Gastrocnemius medialis (tissue), 4 donors: Measurements from ENCODE around the gene ENAH. TPM values are rescaled to one million over a fixed set of nuclear protein-coding genes. Genes with fewer than 3 reads are reported as not detected.
A peak's percentile ranks its signal among the peaks of the same experiment; 100 is the strongest.
"Not testable (repeated sequence)": the region's sequence is repeated elsewhere in the genome, so short reads cannot be mapped to it uniquely, and the experiment has no call there.

Source experiments
- ATAC-seq, 2 donors: fragments of 150-250 bp; one replicate each; pipeline ENCODE4 v1.9.1; 2016
- DNase-seq, 2 donors: peaks; one replicate each; pipeline ENCODE4 v3.0.0-alpha.2; 2019
- H3K27ac ChIP-seq, 4 donors: fragments of 200-600 bp; sonication (generic); 1 replicate in 1 of 4; 2 replicates in 3 of 4; pipeline ENCODE4 v1.5.1; 2016 to 2018; ENCODE audit warnings: mild to moderate bottlenecking in 2 of 4, moderate library complexity in 1 of 4
- H3K27me3 ChIP-seq, 3 donors: fragments of 200-600 bp; sonication (generic) in 2 of 3; 1 replicate in 1 of 3; 2 replicates in 2 of 3; pipeline versions ENCODE4 v1.5.1 to v1.6.0; 2016 to 2019; ENCODE audit warnings: mild to moderate bottlenecking in 1 of 3, moderate library complexity in 1 of 3
- H3K36me3 ChIP-seq, 2 donors: fragments of 200-600 bp; sonication (generic) in 1 of 2; one replicate each; pipeline ENCODE4 v1.5.1; 2017 to 2018
- H3K4me1 ChIP-seq, 2 donors: fragments of 200-600 bp; sonication (generic) in 1 of 2; one replicate each; pipeline ENCODE4 v1.5.1; 2016 to 2017; ENCODE audit warnings: mild to moderate bottlenecking in 2 of 2
- H3K4me3 ChIP-seq, 4 donors: fragments of 200-600 bp; sonication (generic) in 3 of 4; 1 replicate in 1 of 4; 2 replicates in 3 of 4; pipeline ENCODE4 v1.5.1; 2016 to 2019; ENCODE audit warnings: mild to moderate bottlenecking in 2 of 4
- H3K9me3 ChIP-seq, 3 donors: fragments of 200-600 bp; sonication (generic) in 2 of 3; 1 replicate in 1 of 3; 2 replicates in 2 of 3; pipeline ENCODE4 v1.5.1; 2016 to 2019
- POLR2A ChIP-seq, 2 donors: fragments of 450-650 bp; IDR thresholded peaks; one replicate each; pipeline ENCODE4 v1.6.1; 2017; ENCODE audit warnings: antibody characterized with exemption in 2 of 2, mild to moderate bottlenecking in 2 of 2, moderate library complexity in 2 of 2
- in situ Hi-C, 4 donors: fragments of 200-750 bp; cut with MboI; loops; one replicate each; pipeline versions ENCODE4 v1.15.0 to v1.8.0; 2017; ENCODE audit warnings: low sequenced_read_pairs in 4 of 4
- intact Hi-C: fragments of 100-400 bp; cut with DNase I; formaldehyde crosslinking; loops from one replicate; pipeline ENCODE4 v1.15.1; 2023; ENCODE audit warnings: low total_unique reads
- total RNA-seq, 4 donors: library from RNA; depleted of rRNA; stranded (reverse); fragments of >200 nt; gene quantifications; one replicate each; pipeline versions ENCODE4 v1.1.0 to v1.2.3, GENCODE V29; 2016
- TF ChIP-seq, protein P1 (sequence below), 5 experiments: fragments of 450-650 bp in 3 of 5; fragments of 200-600 bp in 2 of 5; sonication (generic) in 2 of 5; IDR thresholded peaks in 4 of 5; conservative IDR thresholded peaks in 1 of 5; 1 replicate in 4 of 5; 2 replicates in 1 of 5; pipeline ENCODE4 v1.5.1; 2016 to 2019; ENCODE audit warnings: antibody characterized with exemption in 5 of 5, mild to moderate bottlenecking in 3 of 5, moderate library complexity in 3 of 5

The ENAH gene
- total RNA-seq, 4 donors from 2014 or later, result 56.1 to 112 (median 62.2) TPM

DNA sequence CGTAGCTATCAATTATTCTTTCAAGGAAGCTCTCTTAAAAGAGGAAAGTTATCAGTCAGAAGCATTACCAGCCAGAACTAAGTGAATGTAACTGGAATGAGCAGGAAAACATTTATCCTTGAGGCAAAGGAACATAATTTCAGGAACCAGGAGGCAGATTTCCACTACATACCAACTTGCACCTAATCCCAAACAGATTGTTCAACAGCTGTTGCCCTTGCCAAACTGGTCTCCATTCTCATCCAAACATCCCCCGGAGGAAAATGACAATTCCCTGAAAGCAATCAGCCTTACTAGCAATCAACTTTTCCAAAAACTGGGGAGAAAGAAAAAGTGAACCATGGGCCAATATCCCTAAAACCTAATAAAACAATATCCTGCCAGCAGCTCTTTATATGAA is 35.0 kb downstream of the ENAH start:
- intact Hi-C loops (no loop called here), in situ Hi-C loops (no loop called here)
- no peaks in the 10 kb centered on the region for H3K27me3 ChIP-seq
- no peak overlapping the region for H3K4me3 ChIP-seq
- H3K36me3 ChIP-seq, result no peaks in the 10 kb centered on the region
- no peak for DNase-seq
- H3K9me3 ChIP-seq, result no peaks in the 10 kb centered on the region
- TF ChIP-seq, protein P1, sequence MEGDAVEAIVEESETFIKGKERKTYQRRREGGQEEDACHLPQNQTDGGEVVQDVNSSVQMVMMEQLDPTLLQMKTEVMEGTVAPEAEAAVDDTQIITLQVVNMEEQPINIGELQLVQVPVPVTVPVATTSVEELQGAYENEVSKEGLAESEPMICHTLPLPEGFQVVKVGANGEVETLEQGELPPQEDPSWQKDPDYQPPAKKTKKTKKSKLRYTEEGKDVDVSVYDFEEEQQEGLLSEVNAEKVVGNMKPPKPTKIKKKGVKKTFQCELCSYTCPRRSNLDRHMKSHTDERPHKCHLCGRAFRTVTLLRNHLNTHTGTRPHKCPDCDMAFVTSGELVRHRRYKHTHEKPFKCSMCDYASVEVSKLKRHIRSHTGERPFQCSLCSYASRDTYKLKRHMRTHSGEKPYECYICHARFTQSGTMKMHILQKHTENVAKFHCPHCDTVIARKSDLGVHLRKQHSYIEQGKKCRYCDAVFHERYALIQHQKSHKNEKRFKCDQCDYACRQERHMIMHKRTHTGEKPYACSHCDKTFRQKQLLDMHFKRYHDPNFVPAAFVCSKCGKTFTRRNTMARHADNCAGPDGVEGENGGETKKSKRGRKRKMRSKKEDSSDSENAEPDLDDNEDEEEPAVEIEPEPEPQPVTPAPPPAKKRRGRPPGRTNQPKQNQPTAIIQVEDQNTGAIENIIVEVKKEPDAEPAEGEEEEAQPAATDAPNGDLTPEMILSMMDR (IDR thresholded peaks at IDR 0.05 in 4 of 5, conservative IDR thresholded peaks at IDR 0.05 in 1 of 5), result no peak
- no peak for TF ChIP-seq POLR2A (IDR thresholded peaks at IDR 0.05)
- H3K4me1 ChIP-seq, result peaks cover 21 to 27% of the 10 kb centered on the region in 2 donors
- H3K27ac ChIP-seq, result peak overlapping the region in 2 of 4 donors; percentile 4 to 41
- no peak for ATAC-seq

DNA sequence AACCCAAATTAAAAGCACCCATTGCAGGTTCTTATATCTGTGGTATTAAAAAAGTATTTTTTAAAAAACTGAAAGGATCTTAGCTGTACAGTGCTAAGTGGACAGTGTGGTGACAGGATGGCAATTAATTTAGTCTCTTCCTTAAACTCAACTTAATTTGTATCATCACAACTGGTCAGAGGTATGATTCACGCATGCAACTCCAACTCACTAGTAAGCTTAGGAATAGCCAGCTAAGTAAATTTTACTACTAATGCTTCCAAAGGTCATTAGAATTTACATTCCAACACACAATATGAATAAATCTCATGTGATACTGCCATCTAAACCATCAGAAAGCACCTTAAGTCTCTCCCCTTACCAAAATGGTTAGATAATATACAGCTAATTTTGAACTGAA is 35.4 kb downstream of the ENAH start:
- Histone ChIP-seq H3K27me3 (no peaks in the 10 kb centered on the region), H3K27ac (peak overlapping the region in 2 of 4 donors; percentile 4 to 41), H3K9me3 (no peaks in the 10 kb centered on the region), H3K4me1 (peaks cover 24 to 31% of the 10 kb centered on the region in 2 donors), H3K4me3 (no peak overlapping the region), H3K36me3 (no peaks in the 10 kb centered on the region)
- TF ChIP-seq, protein P1 (IDR thresholded peaks at IDR 0.05 in 4 of 5, conservative IDR thresholded peaks at IDR 0.05 in 1 of 5), result no peak
- no peak for TF ChIP-seq POLR2A (IDR thresholded peaks at IDR 0.05)
- no peak for DNase-seq
- no peak for ATAC-seq
- intact Hi-C loops (no loop called here), in situ Hi-C loops (no loop called here)

DNA sequence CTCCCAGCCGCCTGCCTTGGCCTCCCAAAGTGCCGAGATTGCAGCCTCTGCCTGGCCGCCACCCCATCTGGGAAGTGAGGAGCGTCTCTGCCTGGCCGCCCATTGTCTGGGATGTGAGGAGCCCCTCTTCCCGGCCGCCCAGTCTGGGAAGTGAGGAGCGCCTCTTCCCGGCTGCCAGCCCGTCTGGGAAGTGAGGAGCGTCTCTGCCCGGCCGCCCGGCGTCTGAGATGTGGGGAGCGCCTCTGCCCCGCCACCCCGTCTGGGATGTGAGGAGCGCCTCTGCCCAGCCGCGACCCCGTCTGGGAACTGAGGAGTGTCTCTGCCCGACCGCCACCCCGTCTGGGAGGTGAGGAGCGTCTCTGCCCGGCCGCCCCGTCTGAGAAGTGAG is 37.5 kb downstream of the ENAH start:
- H3K9me3 ChIP-seq, H3K27ac ChIP-seq, ATAC-seq, H3K27me3 ChIP-seq, in situ Hi-C loops, intact Hi-C loops, H3K36me3 ChIP-seq, DNase-seq, H3K4me3 ChIP-seq: not testable (repeated sequence)
- peaks cover 24 to 36% of the 10 kb centered on the region in 2 donors for H3K4me1 ChIP-seq

DNA sequence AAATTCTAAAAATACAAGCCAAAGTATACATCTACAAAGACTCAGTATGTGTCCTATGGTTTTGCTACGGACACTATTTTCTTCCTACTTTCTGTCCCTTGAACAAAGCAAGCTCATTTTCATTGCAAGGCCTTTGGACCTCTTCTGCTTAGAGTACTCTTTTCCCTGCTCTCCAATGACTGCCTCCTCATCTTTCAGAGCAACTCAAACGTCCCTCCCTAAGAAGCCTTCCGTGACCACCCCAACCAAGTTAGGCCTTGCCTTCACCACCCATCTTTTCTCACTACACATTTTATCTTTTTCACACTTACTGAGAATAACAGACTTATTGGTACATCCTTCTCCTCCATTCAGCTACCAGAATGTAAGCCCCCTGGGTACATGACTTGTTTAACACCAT is 39.9 kb downstream of the ENAH start:
- ATAC-seq, result no peak

DNA sequence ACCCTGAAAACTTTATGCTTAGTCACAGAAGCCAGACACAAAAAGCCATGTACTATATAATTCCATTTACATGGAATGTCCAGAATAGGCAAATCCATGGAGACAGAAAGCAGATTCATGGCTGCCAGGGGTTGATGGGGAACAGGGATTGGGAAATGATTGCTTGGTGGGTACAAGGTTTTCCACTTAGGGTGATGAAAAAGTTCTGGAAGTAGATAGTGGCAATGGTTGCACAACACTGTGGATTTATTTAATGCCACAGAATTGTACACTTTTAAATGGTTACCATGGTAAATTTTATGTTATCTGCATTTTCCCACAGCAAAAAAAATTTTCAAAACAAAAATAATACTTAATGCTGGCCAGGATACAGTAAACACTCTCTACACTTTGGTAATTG is 40.6 kb downstream of the ENAH start:
- Histone ChIP-seq H3K4me3 (no peak overlapping the region), H3K36me3 (no peaks in the 10 kb centered on the region), H3K27me3 (no peaks in the 10 kb centered on the region), H3K9me3 (no peaks in the 10 kb centered on the region), H3K4me1 (peaks cover 21 to 27% of the 10 kb centered on the region in 2 donors), H3K27ac (peak overlapping the region; percentile 0 to 56 (median 33))
- intact Hi-C loops (no loop called here), in situ Hi-C loops (no loop called here)
- DNase-seq (no peak), ATAC-seq (no peak)
- TF ChIP-seq, protein P1 (IDR thresholded peaks at IDR 0.05 in 4 of 5, conservative IDR thresholded peaks at IDR 0.05 in 1 of 5), result no peak
- no peak for TF ChIP-seq POLR2A (IDR thresholded peaks at IDR 0.05)

More for the DNA sequence above, 39.9 kb downstream of the ENAH start:
- DNase-seq, result no peak
- H3K27ac ChIP-seq, result peak overlapping the region; percentile 0 to 56 (median 33)
- no peaks in the 10 kb centered on the region for H3K9me3 ChIP-seq
- in situ Hi-C loops, result no loop called here
- H3K27me3 ChIP-seq, result no peaks in the 10 kb centered on the region
- TF ChIP-seq, protein P1 (IDR thresholded peaks at IDR 0.05 in 4 of 5, conservative IDR thresholded peaks at IDR 0.05 in 1 of 5), result no peak
- no peak for TF ChIP-seq POLR2A (IDR thresholded peaks at IDR 0.05)
- peaks cover 19 to 28% of the 10 kb centered on the region in 2 donors for H3K4me1 ChIP-seq
- no peaks in the 10 kb centered on the region for H3K36me3 ChIP-seq
- no peak overlapping the region for H3K4me3 ChIP-seq
- intact Hi-C loops, result no loop called here
